ENCODE measurements around the gene RTN1. TPM values are rescaled to one million over a fixed set of nuclear protein-coding genes. Genes with fewer than 3 reads are reported as not detected.

RTN1 gene
- total and polyA plus RNA-seq, 9 of the 15 experiments (the other 6 are each of a cell fraction or from before 2014, with no cell fraction given), result 0.03 to 0.09 TPM; not detected in 7

- no TSS peak for BruUV-seq (replicated peaks)
Measured at GRCh38 chr14:59566725-59567124, 303.9 kb downstream of the RTN1 start.

GRCh38 chr14:59566296-59566695 is 304.3 kb downstream of the RTN1 start:
- no peak for ATAC-seq
- no peaks in the 10 kb centered on the region for H4K20me1 ChIP-seq (replicated peaks; ENCODE audit: control insufficient read depth, insufficient read depth, low read length)
- H3K36me3 ChIP-seq (ENCODE audit: control insufficient read depth, insufficient read depth, low read length), result no peaks in the 10 kb centered on the region
- H3K27me3 ChIP-seq (ENCODE audit: control insufficient read depth in 2 of 2, insufficient read depth in 2 of 2, low read length in 2 of 2), result no peaks in the 10 kb centered on the region
- no peak for DNase-seq (ENCODE audit: extremely low read depth in 1 of 4, low spot score in 3 of 4)
- H3K4me3 ChIP-seq, result no peak overlapping the region
- no CpG with 5 or more reads among the region's 1 CpG for whole genome bisulfite sequencing (ENCODE audit: insufficient coverage, low coverage, missing lambda C conversion rate)
- no peaks in the 10 kb centered on the region for H3K4me1 ChIP-seq (replicated peaks in 1 of 2; ENCODE audit: control insufficient read depth in 2 of 2, insufficient read depth in 2 of 2, low read length in 2 of 2)
- in situ Hi-C loops (cut with MboI) (no loop called here), intact Hi-C loops (cut with micrococcal nuclease) (no loop called here)
- no peak overlapping the region for H3K27ac ChIP-seq (ENCODE audit: extremely low read depth, low read depth, low read length)
- POLR2A ChIA-PET, result interaction anchor here (0.6 kb wide), 1 partner anchor 424 kb away, joined by 3 read pairs; no protein-coding TSS in a partner anchor
- no TSS peak for BruUV-seq (replicated peaks)
- no peak overlapping the region for H3K9ac ChIP-seq (ENCODE audit: insufficient read depth in 1 of 2, low read depth in 2 of 2, low read length in 2 of 2)
- H3K4me2 ChIP-seq (ENCODE audit: insufficient read depth, low read length), result no peak overlapping the region
- no peaks in the 10 kb centered on the region for H3K9me3 ChIP-seq (replicated peaks; ENCODE audit: control insufficient read depth, insufficient read depth, low read depth, low read length)
- no peaks in the 10 kb centered on the region for H3K9me1 ChIP-seq (ENCODE audit: control insufficient read depth, insufficient read depth, low read length)
- no peaks in the 10 kb centered on the region for H3K79me2 ChIP-seq (ENCODE audit: control insufficient read depth, insufficient read depth, low read length)
- CTCF ChIA-PET (ENCODE audit: low intra/inter-chr PET ratio), result no interaction called here
- FAIRE-seq, result no peak
- no peak overlapping the region for H2AFZ ChIP-seq (ENCODE audit: low read depth, low read length)
- TF ChIP-seq, protein P1, sequence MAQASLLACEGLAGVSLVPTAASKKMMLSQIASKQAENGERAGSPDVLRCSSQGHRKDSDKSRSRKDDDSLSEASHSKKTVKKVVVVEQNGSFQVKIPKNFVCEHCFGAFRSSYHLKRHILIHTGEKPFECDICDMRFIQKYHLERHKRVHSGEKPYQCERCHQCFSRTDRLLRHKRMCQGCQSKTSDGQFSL (CRISPR knock-in tag; IDR thresholded peaks at IDR 0.05), result no peak
- TF ChIP-seq, protein P1 (tag; IDR thresholded peaks at IDR 0.05), result no peak
- TF ChIP-seq, protein P2, sequence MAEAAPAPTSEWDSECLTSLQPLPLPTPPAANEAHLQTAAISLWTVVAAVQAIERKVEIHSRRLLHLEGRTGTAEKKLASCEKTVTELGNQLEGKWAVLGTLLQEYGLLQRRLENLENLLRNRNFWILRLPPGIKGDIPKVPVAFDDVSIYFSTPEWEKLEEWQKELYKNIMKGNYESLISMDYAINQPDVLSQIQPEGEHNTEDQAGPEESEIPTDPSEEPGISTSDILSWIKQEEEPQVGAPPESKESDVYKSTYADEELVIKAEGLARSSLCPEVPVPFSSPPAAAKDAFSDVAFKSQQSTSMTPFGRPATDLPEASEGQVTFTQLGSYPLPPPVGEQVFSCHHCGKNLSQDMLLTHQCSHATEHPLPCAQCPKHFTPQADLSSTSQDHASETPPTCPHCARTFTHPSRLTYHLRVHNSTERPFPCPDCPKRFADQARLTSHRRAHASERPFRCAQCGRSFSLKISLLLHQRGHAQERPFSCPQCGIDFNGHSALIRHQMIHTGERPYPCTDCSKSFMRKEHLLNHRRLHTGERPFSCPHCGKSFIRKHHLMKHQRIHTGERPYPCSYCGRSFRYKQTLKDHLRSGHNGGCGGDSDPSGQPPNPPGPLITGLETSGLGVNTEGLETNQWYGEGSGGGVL (CRISPR knock-in tag; IDR thresholded peaks at IDR 0.05), result no peak
- no peak for TF ChIP-seq CBFA2T2 (conservative IDR thresholded peaks at IDR 0.05)
- TF ChIP-seq PRPF4 (IDR thresholded peaks at IDR 0.05; ENCODE audit: insufficient read depth, low read depth, low read length, poor library complexity, severe bottlenecking), result no peak
- TF ChIP-seq HOXB6 (CRISPR knock-in tag; IDR thresholded peaks at IDR 0.05; ENCODE audit: borderline replicate concordance), result no peak
- no peak for TF ChIP-seq ZNF589 (CRISPR knock-in tag; IDR thresholded peaks at IDR 0.05; ENCODE audit: low read depth)

More at GRCh38 chr14:59566725-59567124, 303.9 kb downstream of the RTN1 start:
- in situ Hi-C loops (cut with MboI) (no loop called here), intact Hi-C loops (cut with micrococcal nuclease) (no loop called here)
- Histone ChIP-seq H3K4me1 (replicated peaks in 1 of 2; ENCODE audit: control insufficient read depth in 2 of 2, insufficient read depth in 2 of 2, low read length in 2 of 2) (no peaks in the 10 kb centered on the region), H3K27ac (ENCODE audit: extremely low read depth, low read depth, low read length) (no peak overlapping the region), H3K27me3 (ENCODE audit: control insufficient read depth in 2 of 2, insufficient read depth in 2 of 2, low read length in 2 of 2) (no peaks in the 10 kb centered on the region), H2AFZ (ENCODE audit: low read depth, low read length) (no peak overlapping the region), H3K9ac (ENCODE audit: insufficient read depth in 1 of 2, low read depth in 2 of 2, low read length in 2 of 2) (no peak overlapping the region), H4K20me1 (replicated peaks; ENCODE audit: control insufficient read depth, insufficient read depth, low read length) (no peaks in the 10 kb centered on the region), H3K79me2 (ENCODE audit: control insufficient read depth, insufficient read depth, low read length) (no peaks in the 10 kb centered on the region), H3K9me3 (replicated peaks; ENCODE audit: control insufficient read depth, insufficient read depth, low read depth, low read length) (no peaks in the 10 kb centered on the region), H3K4me3 (no peak overlapping the region), H3K36me3 (ENCODE audit: control insufficient read depth, insufficient read depth, low read length) (no peaks in the 10 kb centered on the region), H3K4me2 (ENCODE audit: insufficient read depth, low read length) (no peak overlapping the region), H3K9me1 (ENCODE audit: control insufficient read depth, insufficient read depth, low read length) (no peaks in the 10 kb centered on the region)
- no peak for TF ChIP-seq NELFE (IDR thresholded peaks at IDR 0.05; ENCODE audit: insufficient read depth, insufficient read length)
- no peak for TF ChIP-seq EZH2 (IDR thresholded peaks at IDR 0.05; ENCODE audit: borderline replicate concordance, low read depth, low read length)
- no peak for TF ChIP-seq CREB3 (tag; conservative IDR thresholded peaks at IDR 0.05; ENCODE audit: low read depth)
- no peak for TF ChIP-seq HNRNPLL (IDR thresholded peaks at IDR 0.05; ENCODE audit: low read depth, low read length, poor library complexity, severe bottlenecking)
- no peak for TF ChIP-seq ZNF134 (CRISPR knock-in tag; conservative IDR thresholded peaks at IDR 0.05)
- TF ChIP-seq C11orf30 (IDR thresholded peaks at IDR 0.05; ENCODE audit: low read depth), result peak; percentile 14; the same call in 1 of the 2 replicates
- no peak for TF ChIP-seq ZNF217 (CRISPR knock-in tag; IDR thresholded peaks at IDR 0.05)
- POLR2A ChIA-PET, result interaction anchor here (0.6 kb wide), 1 partner anchor 424 kb away, joined by 3 read pairs; no protein-coding TSS in a partner anchor
- no peak for ATAC-seq
- no peak for FAIRE-seq
- DNase-seq (ENCODE audit: extremely low read depth in 1 of 4, low spot score in 3 of 4), result no peak
- 0% methylated on average over 3 of the region's 3 CpGs for WGBS (ENCODE audit: insufficient coverage, low coverage, missing lambda C conversion rate)
- CTCF ChIA-PET (ENCODE audit: low intra/inter-chr PET ratio), result no interaction called here

Measured in K562 (cell line).